GM21381 (cell line): ENCODE results near the gene COL4A1.

Experiments used
- ATAC-seq: cut with Tn5 transposase; IDR thresholded peaks from one replicate; pipeline ENCODE4 v1.9.1; 2021; ENCODE audit warnings: mild to moderate bottlenecking, moderate library complexity; ENCODE audit not compliant: unreplicated experiment

The COL4A1 gene

GRCh38 chr13:110244071-110244830 lies 62.7 kb downstream of the COL4A1 start:
- no peak for ATAC-seq

- ATAC-seq = no peak
Observed at GRCh38 chr13:110242615-110243014, 64.3 kb downstream of the COL4A1 start.

GRCh38 chr13:110240943-110241342 lies 66.0 kb downstream of the COL4A1 start:
- ATAC-seq = no peak

GRCh38 chr13:110240352-110240751 lies 66.6 kb downstream of the COL4A1 start:
- ATAC-seq = no peak

- ATAC-seq = no peak
Observed at GRCh38 chr13:110239280-110240125, 67.5 kb downstream of the COL4A1 start.

- ATAC-seq = no peak
Observed at GRCh38 chr13:110238818-110239195, 68.2 kb downstream of the COL4A1 start.

- ATAC-seq = no peak
Observed at GRCh38 chr13:110237875-110238817, 68.8 kb downstream of the COL4A1 start.

- ATAC-seq = no peak
Observed at GRCh38 chr13:110236831-110237261, 70.1 kb downstream of the COL4A1 start.

GRCh38 chr13:110236431-110236830 lies 70.5 kb downstream of the COL4A1 start:
- ATAC-seq = no peak

GRCh38 chr13:110234532-110234931 lies 72.4 kb downstream of the COL4A1 start:
- no peak for ATAC-seq

- ATAC-seq = no peak
Observed at GRCh38 chr13:110233951-110234280, 73.0 kb downstream of the COL4A1 start.

- ATAC-seq = no peak
Observed at GRCh38 chr13:110233181-110233950, 73.6 kb downstream of the COL4A1 start.

- no peak for ATAC-seq
Observed at GRCh38 chr13:110232756-110233155, 74.2 kb downstream of the COL4A1 start.

GRCh38 chr13:110232142-110232541 lies 74.8 kb downstream of the COL4A1 start:
- ATAC-seq = no peak

GRCh38 chr13:110231348-110232047 lies 75.5 kb downstream of the COL4A1 start:
- no peak for ATAC-seq

- no peak for ATAC-seq
Observed at GRCh38 chr13:110230661-110231347, 76.2 kb downstream of the COL4A1 start.

- no peak for ATAC-seq
Observed at GRCh38 chr13:110229905-110230563, 76.9 kb downstream of the COL4A1 start.
